Stimulated activated CD4-positive, alpha-beta T cell treated with anti-CD3 and anti-CD28 coated beads, Interleukin-1b, Interleukin-23, amount 100 ng/mL, for 1 hour (primary cell): ENCODE data around the gene TMEM106C.
"Not testable (repeated sequence)": the region's sequence is repeated elsewhere in the genome, so short reads cannot be mapped to it uniquely, and the experiment has no call there.

ENCODE experiments used
- DNase-seq, 2 donors: peaks; one replicate each; pipeline ENCODE4 v3.0.0-alpha.2; 2020; ENCODE audit warnings: low read depth in 2 of 2

The TMEM106C gene

GRCh38 chr12:47949441-47950341 lies 13.7 kb upstream of the TMEM106C start:
- peak in 1 of 2 donors; percentile 17 for DNase-seq

GRCh38 chr12:47950856-47951468 lies 12.4 kb upstream of the TMEM106C start:
- DNase-seq = no peak

GRCh38 chr12:47954058-47954457 lies 9.3 kb upstream of the TMEM106C start:
- no peak for DNase-seq

GRCh38 chr12:47954467-47955045 lies 8.8 kb upstream of the TMEM106C start:
- DNase-seq = no peak

- no peak for DNase-seq
These were observed 8.3 kb upstream of the TMEM106C start for GRCh38 chr12:47955059-47955458.

- not testable (repeated sequence) for DNase-seq
These were observed 5.7 kb upstream of the TMEM106C start for GRCh38 chr12:47957671-47958070.

GRCh38 chr12:47962198-47962597 lies 1.2 kb upstream of the TMEM106C start:
- DNase-seq = no peak

- no peak for DNase-seq
These were observed 821 bp downstream of the TMEM106C start for GRCh38 chr12:47964106-47964728.

- DNase-seq = no peak
These were observed 2.2 kb downstream of the TMEM106C start for GRCh38 chr12:47965581-47965980.

- DNase-seq = no peak
These were observed 4.3 kb downstream of the TMEM106C start for GRCh38 chr12:47967461-47968321.

GRCh38 chr12:47969845-47970244 lies 6.4 kb downstream of the TMEM106C start:
- DNase-seq = no peak

- no peak for DNase-seq
These were observed 7.4 kb downstream of the TMEM106C start for GRCh38 chr12:47970843-47971242.

- DNase-seq = no peak
These were observed 9.5 kb downstream of the TMEM106C start for GRCh38 chr12:47972895-47973294.

- no peak for DNase-seq
These were observed 10.5 kb downstream of the TMEM106C start for GRCh38 chr12:47973870-47974269.

- DNase-seq = no peak
These were observed 11.7 kb downstream of the TMEM106C start for GRCh38 chr12:47975036-47975620.

- DNase-seq = no peak
These were observed 12.4 kb downstream of the TMEM106C start for GRCh38 chr12:47975816-47976215.

GRCh38 chr12:47977046-47977771 lies 13.8 kb downstream of the TMEM106C start:
- DNase-seq = no peak

- DNase-seq = no peak
These were observed 14.6 kb downstream of the TMEM106C start for GRCh38 chr12:47977772-47978597.

GRCh38 chr12:47978598-47978873 lies 15.1 kb downstream of the TMEM106C start:
- DNase-seq = no peak

GRCh38 chr12:47979166-47979565 lies 15.8 kb downstream of the TMEM106C start:
- DNase-seq = no peak
